ENCODE data around the gene AFMID.

The AFMID gene

GRCh38 chr17:78255953-78256706, 69.0 kb downstream of the AFMID start:
- no peak for DNase-seq (ENCODE audit: low read depth)

DNA sequence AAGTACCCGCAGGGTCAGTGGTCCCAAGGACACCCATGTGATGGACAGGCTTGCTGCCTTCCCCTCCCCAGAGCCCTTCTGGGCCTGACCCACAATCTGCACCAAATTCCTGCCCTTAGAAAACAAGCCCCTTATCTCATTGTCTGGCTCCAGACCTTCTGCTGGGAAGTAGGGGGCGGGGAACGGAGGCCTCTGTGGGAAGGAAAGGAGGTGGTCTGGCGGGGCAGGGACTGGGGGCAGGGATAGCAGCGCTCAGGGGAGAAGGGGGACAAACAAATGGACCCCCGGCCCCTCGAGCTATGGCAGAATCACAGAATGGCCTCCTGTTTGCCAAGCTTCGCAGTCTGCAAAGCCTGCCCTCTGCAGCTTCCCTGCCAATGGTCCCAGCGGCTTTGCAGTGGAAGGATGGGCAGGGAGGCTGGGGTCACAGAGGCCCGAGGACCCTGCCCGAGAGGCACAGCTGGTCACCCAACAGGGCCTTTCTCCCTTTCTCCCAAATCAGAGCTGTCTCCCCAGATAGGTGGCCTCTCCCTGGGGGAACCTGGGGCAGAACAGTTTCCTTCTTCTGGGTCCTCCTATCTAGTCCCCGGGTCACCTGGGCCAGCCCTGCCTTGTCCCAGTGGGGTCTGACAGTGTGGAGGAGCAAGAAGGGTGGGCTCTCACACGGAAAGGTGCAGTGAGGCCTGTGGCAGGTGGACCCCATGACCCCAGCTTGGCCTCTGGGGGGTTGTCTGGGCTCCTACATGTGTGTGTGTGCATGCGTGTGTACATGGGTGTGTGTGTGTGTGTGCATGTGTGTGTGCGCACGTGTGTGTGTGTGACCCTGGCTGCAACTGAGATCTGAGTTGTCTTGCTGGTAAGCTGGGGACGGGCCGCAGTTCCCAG, 69.8 kb downstream of the AFMID start:
- DNase-seq (ENCODE audit: low read depth): no peak
